H9 (cell line): Measurements from ENCODE around the gene FAM8A1. TPM values are rescaled to one million over a fixed set of nuclear protein-coding genes. Genes with fewer than 3 reads are reported as not detected.

Source experiments
- DNase-seq: peaks from one replicate; pipeline ENCODE4 v3.0.0-alpha.2; 2017
- H2AFZ ChIP-seq: one replicate; pipeline ENCODE4 v1.6.1; 2013; ENCODE audit warnings: mild to moderate bottlenecking, low read length, control low read depth, moderate library complexity
- H2AK5ac ChIP-seq: 2 replicates; pipeline ENCODE4 v1.6.1; 2013; ENCODE audit warnings: low read length, control low read depth, mixed read lengths; ENCODE audit not compliant: insufficient read length
- H2BK120ac ChIP-seq: one replicate; pipeline ENCODE4 v1.6.1; 2013; ENCODE audit warnings: low read depth, mild to moderate bottlenecking, low read length, control low read depth, inconsistent platforms; ENCODE audit not compliant: poor library complexity, severe bottlenecking
- H2BK12ac ChIP-seq: 2 replicates; pipeline ENCODE4 v1.6.1; 2013; ENCODE audit warnings: low read length, control low read depth, mixed read lengths, low read depth; ENCODE audit not compliant: insufficient read length
- H2BK15ac ChIP-seq: 2 replicates; pipeline ENCODE4 v1.6.1; 2013; ENCODE audit warnings: low read depth, low read length, control low read depth
- H2BK20ac ChIP-seq: one replicate; pipeline ENCODE4 v1.6.1; 2013; ENCODE audit warnings: low read depth, mild to moderate bottlenecking, low read length, control low read depth, inconsistent platforms; ENCODE audit not compliant: poor library complexity, severe bottlenecking
- H2BK5ac ChIP-seq: 2 replicates; pipeline ENCODE4 v1.6.1; 2013; ENCODE audit warnings: low read length, control low read depth, mixed read lengths; ENCODE audit not compliant: insufficient read length
- H3K14ac ChIP-seq: 2 replicates; pipeline ENCODE4 v1.6.1; 2013; ENCODE audit warnings: low read length, control low read depth; ENCODE audit not compliant: insufficient read depth
- H3K18ac ChIP-seq: 2 replicates; pipeline ENCODE4 v1.6.1; 2013; ENCODE audit warnings: low read depth, mild to moderate bottlenecking, mixed read lengths, low read length, control low read depth; ENCODE audit not compliant: insufficient read length
- H3K23ac ChIP-seq: 2 replicates; pipeline ENCODE4 v1.6.1; 2013; ENCODE audit warnings: low read length, control low read depth, mixed read lengths, low read depth; ENCODE audit not compliant: insufficient read length
- H3K23me2 ChIP-seq: 2 replicates; pipeline ENCODE4 v1.6.1; 2013; ENCODE audit warnings: low read depth, mild to moderate bottlenecking, mixed read lengths, low read length, control low read depth; ENCODE audit not compliant: insufficient read length, poor library complexity, severe bottlenecking
- H3K27ac ChIP-seq: 2 replicates; pipeline ENCODE4 v1.5.1; 2013; ENCODE audit warnings: low read length, control low read depth, mixed read lengths, low read depth; ENCODE audit not compliant: insufficient read length
- H3K27me3 ChIP-seq: 2 replicates; pipeline ENCODE4 v1.6.1; 2013; ENCODE audit warnings: low read length, control low read depth, inconsistent platforms; ENCODE audit not compliant: insufficient read depth
- H3K4ac ChIP-seq: 2 replicates; pipeline ENCODE4 v1.6.1; 2013; ENCODE audit warnings: low read depth, mild to moderate bottlenecking, control low read depth, inconsistent platforms, low read length, moderate library complexity
- H3K4me1 ChIP-seq: 2 replicates; pipeline ENCODE4 v1.6.1; 2013; ENCODE audit warnings: low read length, control low read depth, inconsistent platforms; ENCODE audit not compliant: insufficient read depth
- H3K4me2 ChIP-seq: 2 replicates; pipeline ENCODE4 v1.6.1; 2013; ENCODE audit warnings: low read length, control low read depth, mixed read lengths; ENCODE audit not compliant: insufficient read length, insufficient read depth
- H3K56ac ChIP-seq: 2 replicates; pipeline ENCODE4 v1.6.1; 2013; ENCODE audit warnings: low read depth, mild to moderate bottlenecking, mixed read lengths, low read length, control low read depth; ENCODE audit not compliant: insufficient read length
- H3K79me1 ChIP-seq: 2 replicates; pipeline ENCODE4 v1.6.1; 2013; ENCODE audit warnings: low read depth, mild to moderate bottlenecking, moderate library complexity, low read length, control low read depth, inconsistent platforms; ENCODE audit not compliant: insufficient read depth, poor library complexity, severe bottlenecking
- H3K79me2 ChIP-seq: 2 replicates; pipeline ENCODE4 v1.6.1; 2013; ENCODE audit warnings: low read length, control low read depth, inconsistent platforms; ENCODE audit not compliant: insufficient read depth
- H3K9ac ChIP-seq: 2 replicates; pipeline ENCODE4 v1.6.1; 2013; ENCODE audit warnings: low read length, control low read depth, mixed read lengths; ENCODE audit not compliant: insufficient read length; ENCODE audit errors: extremely low read depth
- H3K9me3 ChIP-seq: one replicate; pipeline ENCODE4 v1.6.1; 2013; ENCODE audit warnings: low read depth, low read length, inconsistent platforms; ENCODE audit not compliant: control insufficient read depth
- H3T11ph ChIP-seq: one replicate; pipeline ENCODE4 v1.6.1; 2013; ENCODE audit warnings: mild to moderate bottlenecking, low read length, control low read depth, inconsistent platforms
- H4K20me1 ChIP-seq: one replicate; pipeline ENCODE4 v1.6.1; 2013; ENCODE audit not compliant: control insufficient read depth, insufficient read length, insufficient read depth
- H4K5ac ChIP-seq: 2 replicates; pipeline ENCODE4 v1.6.1; 2013; ENCODE audit warnings: low read depth, mild to moderate bottlenecking, mixed read lengths, low read length, control low read depth; ENCODE audit not compliant: insufficient read length
- H4K8ac ChIP-seq: replicated peaks from 2 replicates; pipeline ENCODE4 v1.6.1; 2013; ENCODE audit warnings: low read length, control low read depth, mixed read lengths, low read depth; ENCODE audit not compliant: insufficient read length
- H4K91ac ChIP-seq: 2 replicates; pipeline ENCODE4 v1.6.1; 2013; ENCODE audit warnings: low read depth, mild to moderate bottlenecking, moderate library complexity, mixed read lengths, low read length, control low read depth; ENCODE audit not compliant: insufficient read length
- H3K27ac Mint-ChIP-seq, 3 experiments: 2 replicates in 2 of 3; 3 replicates in 1 of 3; pipeline ENCODE4 v1.8.0; 2020 to 2021; ENCODE audit warnings: mixed read lengths in 3 of 3, mild to moderate bottlenecking in 1 of 3, moderate library complexity in 1 of 3
- H3K27me3 Mint-ChIP-seq: 2 replicates; pipeline ENCODE4 v1.8.0; 2021; ENCODE audit warnings: low read depth, mild to moderate bottlenecking, moderate library complexity, mixed read lengths
- H3K36me3 Mint-ChIP-seq, 3 experiments: 2 replicates in 2 of 3; 3 replicates in 1 of 3; pipeline ENCODE4 v1.8.0; 2020 to 2021; ENCODE audit warnings: low read depth in 3 of 3, mixed read lengths in 3 of 3; ENCODE audit not compliant: insufficient read depth in 1 of 3
- H3K4me1 Mint-ChIP-seq, 2 experiments: 2 replicates each; pipeline ENCODE4 v1.8.0; 2020; ENCODE audit warnings: mixed read lengths in 2 of 2
- H3K4me3 Mint-ChIP-seq, 2 experiments: 2 replicates in 1 of 2; 3 replicates in 1 of 2; pipeline ENCODE4 v1.8.0; 2020 to 2021; ENCODE audit warnings: mild to moderate bottlenecking in 2 of 2, mixed read lengths in 2 of 2, moderate library complexity in 1 of 2
- H3K9me3 Mint-ChIP-seq, 2 experiments: 2 replicates in 1 of 2; 3 replicates in 1 of 2; pipeline ENCODE4 v1.8.0; 2020; ENCODE audit warnings: mild to moderate bottlenecking in 2 of 2, mixed read lengths in 2 of 2, moderate library complexity in 1 of 2
- WGBS: extraction: QIAGEN DNeasy Blood & Tissue Kit; methylation state at CpG from one replicate; pipeline ENCODE4 v1.1.7; 2013; ENCODE audit warnings: missing lambda C conversion rate, low lambda C conversion rate, mixed read lengths; ENCODE audit not compliant: insufficient read length; ENCODE audit errors: extremely low coverage; 5-methylcytosine and 5-hydroxymethylcytosine counted together
- total RNA-seq: library from RNA; stranded (reverse); gene quantifications from 2 replicates; pipeline ENCODE4 v1.2.1, GENCODE V29; 2021
- TF ChIP-seq, protein P1 (sequence below): fragments of 200-600 bp; sonication (generic); conservative IDR thresholded peaks from 3 replicates; pipeline ENCODE4 v1.8.0; 2021; ENCODE audit warnings: antibody characterized with exemption, mild to moderate bottlenecking

Gene FAM8A1
- total RNA-seq, 1 experiment from 2014 or later = 11.0 TPM

DNA sequence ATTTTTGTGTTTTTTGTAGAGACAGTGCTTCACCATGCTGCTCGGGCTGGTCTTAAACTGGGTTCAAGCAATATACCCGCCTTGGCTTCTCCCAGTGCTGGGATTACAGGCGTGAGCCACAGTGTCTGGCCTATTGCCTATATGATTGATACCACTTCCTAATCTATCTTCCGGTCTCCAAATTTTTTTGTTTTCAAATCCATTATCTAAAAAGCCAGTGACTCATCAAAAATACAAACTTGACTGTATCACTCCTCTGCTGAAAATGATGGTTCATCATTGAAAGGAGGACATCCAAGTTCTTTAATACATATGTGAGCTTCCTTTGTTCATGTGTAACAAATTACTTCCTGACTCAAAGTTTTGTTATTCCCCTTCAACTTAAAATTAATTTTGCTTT is 35.5 kb downstream of the FAM8A1 start:
- H3K79me2 ChIP-seq = no peaks in the 10 kb centered on the region
- no peak overlapping the region for H3K4me3 Mint-ChIP-seq
- H3K27me3 Mint-ChIP-seq = no peaks in the 10 kb centered on the region; the same call in 1 of the 2 replicates

More for the DNA sequence above, 35.5 kb downstream of the FAM8A1 start:
- no peak overlapping the region for H3K14ac ChIP-seq
- no peaks in the 10 kb centered on the region for H4K20me1 ChIP-seq
- no peak overlapping the region for H3K4me2 ChIP-seq
- Mint-ChIP-seq H3K4me1 (no peaks in the 10 kb centered on the region), H3K9me3 (no peaks in the 10 kb centered on the region), H3K27ac (peak overlapping the region in 1 of 3 experiments; percentile 32; a peak in 1 of 7 replicates), H3K36me3 (peaks cover 43 to 88% (median 87%) of the 10 kb centered on the region in 3 experiments; a peak in 6 of 7 replicates)
- no peak overlapping the region for H2BK15ac ChIP-seq
- H2AFZ ChIP-seq = no peak overlapping the region
- no peak overlapping the region for H3K23ac ChIP-seq
- no peak overlapping the region for H2BK20ac ChIP-seq
- no CpG with 5 or more reads among the region's 4 CpGs for WGBS
- no peaks in the 10 kb centered on the region for H3K27me3 ChIP-seq
- no peak overlapping the region for H3K9ac ChIP-seq
- H3K56ac ChIP-seq = no peak overlapping the region
- H3K27ac ChIP-seq = no peak overlapping the region
- H2BK120ac ChIP-seq = no peak overlapping the region
- H2BK12ac ChIP-seq = no peak overlapping the region
- H4K5ac ChIP-seq = no peak overlapping the region
- no peak overlapping the region for H4K91ac ChIP-seq
- peaks cover 3% of the 10 kb centered on the region for H3K79me1 ChIP-seq
- H3K4me1 ChIP-seq = no peaks in the 10 kb centered on the region; the same call in 1 of the 2 replicates
- no peaks in the 10 kb centered on the region for H3K9me3 ChIP-seq
- H4K8ac ChIP-seq = no peak overlapping the region
- no peak overlapping the region for H2AK5ac ChIP-seq
- no peak for DNase-seq
- H3K18ac ChIP-seq = no peak overlapping the region
- no peak overlapping the region for H2BK5ac ChIP-seq
- no peak overlapping the region for H3T11ph ChIP-seq
- H3K4ac ChIP-seq = no peak overlapping the region
- TF ChIP-seq, protein P1, sequence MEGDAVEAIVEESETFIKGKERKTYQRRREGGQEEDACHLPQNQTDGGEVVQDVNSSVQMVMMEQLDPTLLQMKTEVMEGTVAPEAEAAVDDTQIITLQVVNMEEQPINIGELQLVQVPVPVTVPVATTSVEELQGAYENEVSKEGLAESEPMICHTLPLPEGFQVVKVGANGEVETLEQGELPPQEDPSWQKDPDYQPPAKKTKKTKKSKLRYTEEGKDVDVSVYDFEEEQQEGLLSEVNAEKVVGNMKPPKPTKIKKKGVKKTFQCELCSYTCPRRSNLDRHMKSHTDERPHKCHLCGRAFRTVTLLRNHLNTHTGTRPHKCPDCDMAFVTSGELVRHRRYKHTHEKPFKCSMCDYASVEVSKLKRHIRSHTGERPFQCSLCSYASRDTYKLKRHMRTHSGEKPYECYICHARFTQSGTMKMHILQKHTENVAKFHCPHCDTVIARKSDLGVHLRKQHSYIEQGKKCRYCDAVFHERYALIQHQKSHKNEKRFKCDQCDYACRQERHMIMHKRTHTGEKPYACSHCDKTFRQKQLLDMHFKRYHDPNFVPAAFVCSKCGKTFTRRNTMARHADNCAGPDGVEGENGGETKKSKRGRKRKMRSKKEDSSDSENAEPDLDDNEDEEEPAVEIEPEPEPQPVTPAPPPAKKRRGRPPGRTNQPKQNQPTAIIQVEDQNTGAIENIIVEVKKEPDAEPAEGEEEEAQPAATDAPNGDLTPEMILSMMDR = no peak
- no peaks in the 10 kb centered on the region for H3K23me2 ChIP-seq
